NCI-H226 (cell line): Measurements from ENCODE around the gene PFN3.
"Not testable (repeated sequence)": the region's sequence is repeated elsewhere in the genome, so short reads cannot be mapped to it uniquely, and the experiment has no call there.

Source experiments
- DNase-seq: peaks from one replicate; pipeline ENCODE4 v3.0.0-alpha.2; 2015

PFN3 gene

GRCh38 chr5:177371120-177372033, 29.1 kb downstream of the PFN3 start:
- no peak for DNase-seq

- DNase-seq, result peak; percentile 95
Observed at GRCh38 chr5:177370488-177371119, 29.9 kb downstream of the PFN3 start.

GRCh38 chr5:177369645-177370440, 30.6 kb downstream of the PFN3 start:
- DNase-seq, result no peak

GRCh38 chr5:177368869-177369644, 31.4 kb downstream of the PFN3 start:
- DNase-seq, result peak; percentile 28

- DNase-seq, result no peak
Observed at GRCh38 chr5:177367981-177368868, 32.2 kb downstream of the PFN3 start.

GRCh38 chr5:177367323-177367848, 33.1 kb downstream of the PFN3 start:
- DNase-seq, result no peak

GRCh38 chr5:177366528-177367322, 33.7 kb downstream of the PFN3 start:
- no peak for DNase-seq

GRCh38 chr5:177365845-177366527, 34.5 kb downstream of the PFN3 start:
- no peak for DNase-seq

GRCh38 chr5:177364159-177364962, 36.1 kb downstream of the PFN3 start:
- DNase-seq, result peak; percentile 24

GRCh38 chr5:177363565-177363964, 36.9 kb downstream of the PFN3 start:
- DNase-seq, result no peak

- peak; percentile 47 for DNase-seq
Observed at GRCh38 chr5:177362610-177363507, 37.6 kb downstream of the PFN3 start.

GRCh38 chr5:177362292-177362609, 38.2 kb downstream of the PFN3 start:
- DNase-seq, result no peak

- no peak for DNase-seq
Observed at GRCh38 chr5:177361418-177362291, 38.8 kb downstream of the PFN3 start.

- not testable (repeated sequence) for DNase-seq
Observed at GRCh38 chr5:177360740-177361139, 39.7 kb downstream of the PFN3 start.

GRCh38 chr5:177359860-177360259, 40.6 kb downstream of the PFN3 start:
- DNase-seq, result no peak

GRCh38 chr5:177359451-177359851, 41.0 kb downstream of the PFN3 start:
- DNase-seq, result no peak

- DNase-seq, result no peak
Observed at GRCh38 chr5:177358370-177358819, 42.1 kb downstream of the PFN3 start.
